HG03521 (cell line): Measurements from ENCODE around the gene HINFP.
"Not testable (repeated sequence)": the region's sequence is repeated elsewhere in the genome, so short reads cannot be mapped to it uniquely, and the experiment has no call there.

Source experiments
- ATAC-seq: cut with Tn5 transposase; IDR thresholded peaks from one replicate; pipeline ENCODE4 v1.9.1; 2021; ENCODE audit warnings: mild to moderate bottlenecking, moderate library complexity; ENCODE audit not compliant: unreplicated experiment

The HINFP gene

DNA sequence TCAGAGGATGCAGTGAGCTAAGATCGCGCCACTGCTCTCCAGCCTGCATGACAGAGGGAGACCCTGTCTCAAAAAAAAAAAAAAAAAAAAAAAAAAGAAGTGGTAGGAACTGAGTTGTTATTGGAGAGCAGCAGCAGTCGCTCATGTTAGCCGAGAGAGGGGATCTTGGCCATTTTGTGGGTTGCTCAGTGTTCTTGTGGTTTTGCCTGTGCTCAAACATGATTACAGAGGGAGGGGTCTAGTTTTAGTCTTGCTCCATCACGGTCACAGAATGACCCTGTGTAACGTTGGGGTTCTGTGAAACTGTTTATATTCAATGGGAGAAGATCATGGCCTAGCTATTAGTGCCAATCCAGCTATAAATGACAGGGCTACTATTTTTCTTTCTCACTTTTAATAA lies 21.7 kb upstream of the HINFP start:
- ATAC-seq: no peak

DNA sequence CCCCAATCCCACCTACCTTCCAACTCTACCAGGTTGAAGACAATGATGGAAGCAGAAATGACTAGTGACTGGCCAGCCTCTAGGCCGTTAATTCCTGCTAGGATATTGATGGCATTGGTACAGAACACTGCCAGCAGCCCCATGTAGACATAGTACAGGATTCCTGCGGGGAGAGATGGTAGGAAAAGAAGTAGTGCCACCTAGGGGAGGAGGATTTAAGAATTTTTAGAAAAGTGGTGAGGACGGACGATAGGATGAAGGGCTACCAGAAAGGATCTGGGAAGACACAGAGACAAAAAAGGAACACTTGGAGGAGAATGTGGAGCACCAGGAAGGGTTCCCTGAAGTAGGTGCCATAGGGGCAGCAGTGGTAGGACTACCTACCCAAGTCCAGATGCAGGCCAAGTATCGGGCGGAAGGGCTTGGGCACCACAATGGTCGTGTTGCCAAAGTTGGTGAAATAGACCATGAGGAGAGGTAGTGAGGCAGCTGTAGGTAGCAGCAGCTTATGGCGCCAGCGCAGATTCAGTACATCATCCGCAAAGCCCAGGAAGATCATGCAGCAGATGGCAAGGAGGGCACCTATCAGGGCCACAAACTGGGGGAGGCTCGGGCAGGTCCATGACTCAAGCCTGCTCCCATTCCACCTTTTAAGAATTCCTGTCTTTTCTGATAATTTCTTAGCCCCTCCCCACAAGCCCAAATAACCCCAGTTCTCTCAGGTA lies 21.0 kb upstream of the HINFP start:
- ATAC-seq: no peak

DNA sequence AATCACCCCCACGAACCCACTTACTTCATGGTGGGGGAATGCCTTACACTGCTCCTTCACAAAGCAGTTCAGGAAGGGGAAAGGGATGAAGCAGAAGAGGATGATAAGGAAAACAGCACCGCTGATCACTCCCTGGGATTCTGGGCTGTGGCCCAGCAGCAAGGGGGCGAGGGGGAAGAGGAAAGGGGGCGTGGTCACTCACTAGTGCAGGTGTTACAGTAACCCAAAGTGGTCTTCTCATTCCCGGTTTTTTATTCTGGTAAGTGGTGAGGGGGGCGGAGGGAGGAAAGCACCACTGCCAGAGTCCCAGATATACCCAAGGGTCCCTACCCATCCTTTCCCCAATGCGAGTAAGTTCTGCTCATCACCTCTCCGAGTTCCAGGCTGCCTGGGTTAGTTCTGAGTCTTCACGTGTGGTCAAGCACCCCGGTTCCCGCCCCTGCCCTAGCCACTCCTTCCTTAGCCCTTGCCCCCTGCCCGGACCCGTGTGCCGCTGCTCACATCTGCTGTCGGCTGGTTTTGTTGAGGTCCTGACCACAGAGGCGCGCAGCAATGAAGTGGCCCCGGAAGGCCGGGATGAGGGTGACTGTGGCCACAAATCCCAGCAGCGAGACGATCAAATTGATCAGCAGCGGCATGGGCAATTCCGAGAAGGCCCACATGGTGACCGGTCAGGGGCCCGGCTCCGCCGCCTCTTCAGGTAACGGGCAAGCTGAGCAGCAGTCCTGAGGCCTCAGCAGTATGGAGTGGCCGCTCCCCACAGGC lies 20.2 kb upstream of the HINFP start:
- peak; percentile 22 for ATAC-seq

DNA sequence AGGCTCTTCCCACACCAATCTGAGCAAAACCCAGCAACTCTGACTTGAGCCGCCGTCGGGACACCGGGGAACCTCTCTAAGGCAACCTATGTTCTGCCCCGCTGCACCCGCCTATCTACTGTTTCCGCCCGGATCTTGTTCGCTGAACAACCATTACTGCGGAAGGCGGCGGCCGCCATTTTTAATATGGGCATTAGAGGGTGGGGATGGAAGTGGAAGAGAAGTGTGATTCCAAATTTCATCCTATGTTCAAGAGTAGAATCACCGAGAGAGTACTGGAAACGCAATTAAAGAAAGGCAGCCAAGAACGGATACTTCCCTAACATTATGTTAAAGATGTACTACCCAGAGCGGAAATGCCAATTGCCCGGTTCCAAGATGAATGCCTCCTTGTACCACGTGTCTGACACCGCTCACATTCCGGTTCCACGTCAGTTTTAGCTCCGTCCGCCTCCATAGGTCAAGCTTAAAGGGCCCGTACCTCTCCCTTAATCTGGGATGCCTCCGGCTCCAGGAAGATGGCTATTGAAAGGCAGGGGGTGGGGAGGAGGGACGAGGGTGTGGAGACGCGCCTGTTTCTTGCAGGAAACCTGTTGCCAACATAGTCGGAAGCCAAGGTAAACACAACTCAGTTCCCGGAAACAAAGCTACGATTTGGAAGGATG lies 19.5 kb upstream of the HINFP start, which contains the start of gene DPAGT1:
Gene DPAGT1, minus strand, starts transcription at position 95 of the 665 bp plus-strand sequence. CDS start 198 bp downstream, outside the sequence.
- ATAC-seq: peak; percentile 72

DNA sequence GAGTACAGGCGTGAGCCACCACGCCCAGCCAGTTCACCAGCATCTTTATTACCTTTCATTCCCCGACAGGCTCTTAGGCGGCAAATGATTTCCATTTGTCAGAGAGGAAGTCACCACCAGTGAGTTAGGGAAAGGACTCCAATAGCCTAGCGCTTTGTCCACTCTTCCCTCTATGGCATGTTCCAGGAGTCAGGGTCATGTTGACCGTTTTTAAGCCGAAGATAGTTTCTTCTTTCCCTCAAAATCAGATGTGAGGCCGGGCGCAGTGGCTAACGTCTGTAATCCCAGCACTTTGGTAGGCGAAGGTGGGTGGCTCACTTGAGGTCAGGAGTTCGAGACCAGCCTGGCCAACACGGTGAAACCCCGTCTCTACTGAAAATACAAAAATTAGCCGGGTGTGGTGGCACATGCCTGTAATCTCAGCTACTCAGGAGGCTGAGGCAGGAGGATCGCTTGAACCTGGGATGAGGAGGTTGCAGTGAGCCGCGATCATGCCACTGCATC lies 18.2 kb upstream of the HINFP start:
- not testable (repeated sequence) for ATAC-seq

DNA sequence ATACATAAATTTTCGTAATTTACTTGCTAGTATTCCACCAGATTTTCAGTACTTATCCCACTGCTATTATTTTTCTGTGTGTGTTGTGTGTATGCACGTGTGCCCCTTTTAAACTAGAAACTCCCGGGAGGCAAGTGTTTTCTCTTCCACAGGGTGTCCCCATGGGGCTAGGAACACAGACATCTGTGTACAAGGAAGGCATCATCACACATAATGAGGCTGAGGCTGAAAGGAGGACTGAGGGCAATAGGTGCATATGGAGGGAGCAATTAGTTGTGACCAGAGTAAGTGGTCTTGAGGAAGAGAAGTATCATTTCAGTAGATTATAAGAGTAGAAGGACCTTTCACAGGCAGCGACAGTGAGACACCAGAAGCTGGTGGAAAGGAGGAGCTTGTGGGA lies 17.6 kb upstream of the HINFP start:
- ATAC-seq: no peak

DNA sequence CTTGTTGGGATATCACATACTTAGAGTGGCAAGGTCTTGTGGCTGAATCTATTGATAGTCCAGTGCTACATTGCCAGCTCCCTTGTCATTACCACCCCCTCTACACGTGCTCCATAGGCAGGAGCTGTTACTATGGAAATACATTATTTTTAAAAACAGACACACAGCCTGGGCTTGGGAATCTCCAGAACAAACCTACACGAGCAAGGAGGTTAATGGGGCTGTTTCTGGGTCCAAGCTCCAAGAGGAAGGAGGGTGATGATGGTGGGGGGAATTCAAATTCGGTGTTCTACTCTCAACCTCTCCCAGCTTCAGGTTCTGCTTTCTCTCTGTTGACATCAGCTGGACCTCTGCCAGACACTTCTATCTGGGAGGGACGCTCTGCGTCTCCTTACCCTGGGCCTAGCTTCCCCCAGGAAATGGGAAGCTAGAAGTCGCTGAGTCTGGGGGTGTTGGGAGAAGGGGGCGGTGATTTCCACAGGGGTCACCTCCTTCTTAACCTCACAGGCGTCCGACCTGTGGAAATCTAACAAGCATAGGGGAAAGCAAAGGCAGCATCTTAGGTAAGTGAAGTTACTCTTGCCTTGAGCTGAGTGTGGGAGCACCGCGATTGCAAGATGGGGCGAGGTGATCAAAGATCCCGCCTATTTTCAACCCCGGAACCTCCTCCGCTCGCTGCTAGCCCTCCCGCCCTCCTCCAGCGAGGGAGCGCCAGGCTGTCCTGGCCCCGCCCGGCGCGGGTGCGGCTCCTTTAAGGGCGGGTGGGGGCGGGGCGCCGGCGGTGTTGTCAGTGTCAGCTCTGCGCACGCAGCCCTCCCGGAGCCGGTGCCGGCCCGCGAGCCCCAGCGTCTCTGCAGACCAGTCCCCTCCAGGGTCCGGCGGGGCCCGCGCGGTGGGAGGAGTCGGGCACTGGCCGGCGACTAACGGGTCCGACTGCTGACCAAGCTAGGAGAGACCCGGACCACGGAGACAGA lies 14.5 kb upstream of the HINFP start, which contains the start of gene C2CD2L:
Gene C2CD2L, plus strand, starts transcription at position 781 of the 974 bp plus-strand sequence. CDS start 398 bp downstream, outside the sequence.
- peak; percentile 74 for ATAC-seq

DNA sequence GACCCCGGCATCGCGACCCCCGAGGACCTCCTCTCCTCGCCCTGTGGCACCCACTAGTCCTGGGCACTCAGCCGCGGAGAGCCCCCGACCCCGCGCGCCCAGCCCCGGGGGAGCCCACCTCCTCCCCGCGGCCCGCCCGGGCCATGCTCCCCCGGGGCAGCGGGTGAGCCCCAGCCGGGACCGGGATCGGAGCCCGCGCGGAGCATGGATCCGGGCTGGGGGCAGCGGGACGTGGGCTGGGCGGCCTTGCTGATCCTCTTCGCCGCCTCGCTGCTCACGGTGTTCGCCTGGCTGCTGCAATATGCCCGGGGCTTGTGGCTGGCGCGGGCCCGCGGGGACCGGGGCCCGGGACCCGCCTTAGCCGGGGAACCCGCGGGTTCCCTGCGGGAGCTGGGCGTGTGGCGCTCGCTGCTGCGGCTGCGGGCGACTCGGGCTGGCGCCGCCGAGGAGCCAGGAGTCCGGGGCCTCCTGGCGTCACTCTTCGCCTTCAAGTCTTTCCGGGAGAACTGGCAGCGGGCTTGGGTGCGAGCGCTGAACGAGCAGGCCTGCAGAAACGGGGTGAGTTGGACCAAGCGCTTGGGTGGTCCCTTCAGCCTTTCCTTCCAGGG lies 13.7 kb upstream of the HINFP start:
- ATAC-seq: peak; percentile 26

DNA sequence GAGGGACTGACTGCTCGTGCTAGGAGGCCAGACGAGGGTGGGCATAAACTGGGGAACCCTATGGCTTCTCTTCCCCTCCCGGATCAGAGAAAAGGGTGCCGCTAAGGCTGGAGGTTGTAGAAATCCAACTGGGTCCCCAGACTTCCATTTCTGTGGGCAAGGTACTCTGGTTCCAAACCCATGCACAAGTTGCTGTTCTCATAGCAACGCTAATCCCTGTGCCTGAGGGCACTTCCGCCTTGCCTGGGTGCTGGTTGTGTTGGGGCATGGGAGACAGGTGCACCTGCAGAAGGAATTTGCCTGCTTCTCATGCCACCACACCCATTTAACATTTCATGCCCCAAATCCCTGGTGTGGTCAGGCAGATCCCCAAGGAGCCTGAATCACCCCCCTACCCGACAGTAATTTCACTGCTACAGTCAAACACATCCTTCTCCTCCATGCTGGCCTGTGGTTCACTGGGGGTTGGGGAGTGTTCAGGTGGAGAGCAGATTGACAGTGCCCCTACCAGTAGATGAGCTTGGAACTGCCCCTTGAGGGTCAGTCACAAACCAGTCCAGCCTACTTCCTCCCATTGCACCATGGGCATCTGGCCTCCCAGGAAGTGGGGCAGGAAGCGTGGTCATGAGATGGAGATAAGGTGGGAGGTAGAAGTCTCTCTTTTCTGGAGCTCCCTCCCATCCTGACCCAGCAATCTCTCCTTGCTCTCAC lies 13.1 kb upstream of the HINFP start:
- ATAC-seq: no peak

DNA sequence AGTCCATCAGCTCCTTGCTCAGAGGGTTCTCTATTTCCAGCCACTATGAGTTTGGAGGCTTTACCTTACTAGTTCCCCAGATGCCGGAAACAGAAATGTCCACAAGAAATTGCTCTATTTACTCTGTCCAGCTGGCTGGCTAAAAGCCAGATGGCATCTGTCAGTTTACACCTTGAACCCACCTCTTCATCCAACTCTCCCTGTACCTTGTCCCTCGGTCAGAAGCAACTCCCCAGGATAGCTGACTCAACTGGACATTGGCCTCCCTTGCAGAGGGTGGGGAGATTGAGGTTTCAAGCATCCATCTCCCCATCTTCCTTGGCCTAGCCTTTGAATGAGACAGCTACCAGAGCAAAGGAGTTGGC lies 12.5 kb upstream of the HINFP start:
- ATAC-seq: no peak

DNA sequence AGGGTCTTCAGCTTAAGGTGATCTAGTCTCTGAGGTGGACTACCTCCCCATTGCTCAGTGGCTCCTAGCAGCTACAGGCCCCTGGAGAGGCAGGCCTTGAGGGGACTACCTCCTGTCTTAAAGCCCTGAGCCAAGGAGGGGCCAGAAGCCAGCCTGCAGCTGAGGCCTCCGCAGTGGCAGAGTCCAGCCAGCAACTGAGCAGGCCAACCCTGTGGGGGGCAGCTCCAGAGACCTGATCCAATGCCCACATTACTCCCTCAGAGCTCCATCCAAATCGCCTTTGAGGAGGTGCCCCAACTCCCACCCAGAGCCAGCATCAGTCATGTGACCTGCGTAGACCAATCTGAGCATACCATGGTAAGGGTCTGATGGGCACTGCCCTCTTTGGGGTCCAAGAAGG lies 11.5 kb upstream of the HINFP start:
- ATAC-seq: no peak

DNA sequence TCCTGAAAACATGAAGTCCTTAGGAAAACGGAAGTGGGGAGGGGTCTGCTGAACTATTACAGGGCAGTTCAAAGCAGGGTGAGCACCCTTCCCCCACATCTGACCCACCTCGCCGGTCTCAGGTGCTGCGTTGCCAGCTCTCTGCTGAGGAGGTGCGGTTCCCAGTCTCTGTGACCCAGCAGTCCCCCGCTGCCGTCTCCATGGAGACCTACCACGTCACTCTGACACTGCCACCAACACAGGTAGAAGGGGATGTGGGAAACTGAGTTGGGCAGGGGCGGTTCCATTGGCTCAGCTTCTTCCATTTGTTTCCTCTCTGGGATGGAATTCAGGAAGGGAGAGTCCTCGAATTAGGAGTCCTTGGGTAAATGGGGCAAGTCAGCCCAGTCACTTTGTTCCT lies 10.9 kb upstream of the HINFP start:
- ATAC-seq: no peak

DNA sequence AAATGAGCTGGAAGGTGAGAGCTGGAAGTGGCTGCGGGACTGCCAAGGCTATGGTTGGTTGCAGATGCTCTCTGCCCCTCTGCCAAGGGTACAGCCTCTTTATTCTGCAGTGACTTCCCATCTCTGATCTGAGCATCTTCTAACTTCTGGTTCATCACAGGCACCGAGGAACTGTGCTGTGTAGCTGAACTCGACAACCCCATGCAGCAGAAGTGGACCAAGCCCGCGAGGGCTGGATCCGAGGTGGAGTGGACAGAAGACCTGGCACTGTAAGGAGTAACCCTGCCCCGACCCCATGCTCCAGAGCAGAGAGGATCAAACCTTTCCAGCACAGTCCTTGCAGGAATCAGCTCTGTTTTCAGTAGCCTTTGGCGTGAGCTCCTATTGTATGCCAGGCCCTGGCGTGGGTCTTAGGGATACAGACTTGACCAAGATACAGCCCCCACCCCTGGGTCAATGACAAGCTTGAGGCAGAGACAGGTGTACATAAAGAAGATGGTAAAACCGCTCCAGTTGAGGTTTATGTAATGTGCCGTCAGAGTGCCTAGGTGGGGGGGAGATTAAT lies 9.9 kb upstream of the HINFP start:
- no peak for ATAC-seq

DNA sequence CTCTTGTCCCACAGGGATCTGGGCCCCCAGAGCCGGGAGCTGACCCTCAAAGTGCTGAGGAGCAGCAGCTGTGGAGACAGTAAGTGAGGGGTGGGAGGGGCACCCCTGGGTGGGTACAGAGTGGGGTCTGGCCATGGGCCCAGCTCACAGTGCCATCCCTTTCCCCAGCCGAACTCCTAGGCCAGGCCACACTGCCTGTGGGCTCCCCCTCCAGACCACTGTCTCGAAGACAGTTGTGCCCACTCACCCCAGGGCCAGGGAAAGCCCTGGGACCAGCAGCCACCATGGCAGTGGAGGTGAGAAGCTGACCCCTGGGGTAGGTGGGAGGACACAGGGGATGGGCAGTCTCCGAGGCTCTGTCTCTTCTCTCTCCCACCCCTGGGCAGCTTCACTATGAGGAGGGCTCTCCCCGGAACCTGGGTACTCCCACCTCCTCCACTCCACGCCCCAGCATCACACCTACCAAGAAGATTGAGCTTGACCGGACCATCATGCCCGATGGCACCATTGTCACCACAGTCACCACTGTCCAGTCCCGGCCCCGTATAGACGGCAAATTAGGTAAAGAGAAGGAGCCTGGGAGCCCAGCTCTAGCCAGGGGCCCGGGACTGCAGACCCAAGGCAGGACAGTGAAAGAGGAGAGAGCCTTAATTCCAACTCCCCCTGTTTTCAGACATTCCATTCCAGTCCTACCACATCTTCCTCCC lies 8.9 kb upstream of the HINFP start:
- ATAC-seq: no peak

DNA sequence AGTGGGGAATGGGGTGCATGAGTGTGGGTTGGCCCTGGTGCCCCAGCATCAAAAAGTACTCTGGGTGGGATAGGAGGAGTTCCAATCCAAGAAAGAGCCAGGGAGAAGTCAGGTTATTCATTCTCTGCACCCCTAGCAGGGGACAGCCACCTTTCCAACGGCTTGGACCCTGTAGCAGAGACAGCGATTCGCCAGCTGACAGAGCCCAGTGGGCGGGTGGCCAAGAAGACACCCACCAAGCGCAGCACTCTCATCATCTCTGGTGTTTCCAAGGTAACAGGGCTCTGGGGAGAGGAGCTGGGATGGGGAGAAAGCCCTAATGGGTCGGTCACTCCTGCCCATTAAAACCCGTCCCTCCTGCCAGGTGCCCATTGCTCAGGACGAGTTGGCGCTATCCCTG lies 7.7 kb upstream of the HINFP start:
- no peak for ATAC-seq

DNA sequence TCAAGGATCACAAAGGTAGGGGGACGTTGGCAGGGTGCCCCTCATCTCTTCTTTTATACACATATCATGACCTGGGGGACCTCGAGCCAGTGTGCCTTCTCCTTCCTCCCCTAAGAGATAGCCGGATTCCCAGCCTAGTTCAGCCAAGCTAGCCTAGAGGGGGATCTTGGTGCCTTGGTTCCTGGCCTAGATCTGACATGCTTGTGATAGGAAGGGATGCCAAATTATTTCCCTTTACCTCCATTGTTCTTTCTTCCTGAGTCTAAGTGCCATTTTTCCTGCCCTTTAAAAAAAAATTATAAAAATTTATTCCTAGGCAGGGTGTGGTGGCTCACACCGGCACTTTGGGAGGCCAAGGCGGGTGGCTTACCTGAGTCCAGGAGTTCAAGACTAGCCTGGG lies 7.0 kb upstream of the HINFP start:
- ATAC-seq: no peak

DNA sequence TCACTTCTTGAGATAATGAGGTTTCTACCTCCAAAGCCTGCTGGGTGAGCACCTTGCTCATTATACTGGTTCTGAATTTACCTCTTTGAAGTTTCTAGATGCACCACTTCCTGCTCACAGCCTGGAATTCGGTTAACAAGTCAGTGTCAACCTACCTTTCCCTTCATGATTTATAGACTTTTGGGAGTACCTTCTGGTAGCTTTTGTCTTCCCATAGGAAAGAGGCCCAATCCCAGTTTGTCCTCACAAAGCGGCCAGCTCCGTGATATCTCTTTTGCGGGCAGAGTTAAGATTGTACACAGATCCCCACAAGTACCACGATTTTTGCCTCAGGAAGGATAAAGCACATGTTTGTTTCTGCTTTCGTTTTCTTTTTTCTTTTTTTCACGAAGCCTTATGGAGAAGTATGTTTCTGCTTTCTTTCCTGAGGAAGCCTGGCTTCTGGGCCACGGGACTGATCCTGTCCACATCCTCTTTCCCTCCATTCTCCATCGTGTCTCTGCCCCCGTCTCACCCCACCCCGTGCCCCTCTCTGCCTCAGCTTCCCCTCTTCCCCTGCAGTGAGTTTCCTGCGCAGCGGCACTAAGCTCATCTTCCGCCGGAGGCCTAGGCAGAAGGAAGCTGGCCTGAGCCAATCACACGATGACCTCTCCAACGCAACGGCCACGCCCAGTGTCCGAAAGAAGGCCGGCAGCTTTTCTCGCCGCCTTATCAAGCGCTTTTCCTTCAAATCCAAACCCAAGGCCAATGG lies 5.7 kb upstream of the HINFP start:
- no peak for ATAC-seq

DNA sequence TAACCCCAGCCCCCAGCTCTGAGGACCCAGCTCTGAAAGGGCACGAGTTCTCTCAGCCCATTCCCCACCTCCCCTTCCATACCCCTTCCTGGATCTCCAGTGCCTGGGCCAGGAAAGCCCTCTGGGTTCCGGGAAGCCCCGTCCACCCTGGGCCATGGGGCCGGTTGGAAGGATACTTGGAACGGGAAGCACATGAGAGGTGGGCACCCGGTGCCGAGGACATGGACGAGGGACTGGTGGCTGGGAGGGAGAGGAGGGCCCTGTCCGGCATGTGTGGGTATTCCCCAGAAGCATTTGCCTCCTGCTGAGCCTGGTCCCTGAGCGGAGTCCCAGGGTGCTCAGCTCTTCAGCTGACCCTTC lies 5.2 kb upstream of the HINFP start:
- no peak for ATAC-seq
